ENCODE measurements around the gene SSBP3. TPM values are rescaled to one million over a fixed set of nuclear protein-coding genes. Genes with fewer than 3 reads are reported as not detected.
A peak's percentile ranks its signal among the peaks of the same experiment; 100 is the strongest.

SSBP3 gene
- total RNA-seq, 1 donor from 2014 or later, result 161 TPM

DNA sequence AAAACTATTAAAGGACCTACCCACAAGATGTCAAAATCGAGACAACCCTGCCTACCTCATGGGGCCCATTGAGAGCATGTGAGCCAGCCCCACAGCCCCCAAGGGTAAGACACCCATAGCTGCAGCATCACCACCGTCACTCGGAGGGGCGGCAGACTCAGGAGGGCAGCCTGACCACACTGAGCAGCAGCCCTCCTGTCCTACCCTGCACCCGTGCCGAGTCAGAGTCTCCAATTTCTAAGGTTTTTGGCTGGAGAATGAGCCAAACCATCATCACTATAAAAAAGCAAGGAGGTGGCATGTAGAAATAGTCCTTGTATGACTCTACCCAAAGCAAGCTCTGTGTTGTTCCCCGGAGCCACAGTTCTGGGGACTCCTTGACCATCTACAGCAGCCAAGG is 94.7 kb downstream of the SSBP3 start:
- Mint-ChIP-seq H3K36me3 (ENCODE audit: insufficient read depth) (peaks cover 2% of the 10 kb centered on the region), H3K9me3 (ENCODE audit: low read depth) (no peaks in the 10 kb centered on the region), H3K27ac (no peak overlapping the region), H3K27me3 (no peaks in the 10 kb centered on the region), H3K4me1 (ENCODE audit: low read depth) (peaks cover 54% of the 10 kb centered on the region), H3K4me3 (ENCODE audit: low read depth) (no peak overlapping the region)
- TF ChIP-seq, protein P1, sequence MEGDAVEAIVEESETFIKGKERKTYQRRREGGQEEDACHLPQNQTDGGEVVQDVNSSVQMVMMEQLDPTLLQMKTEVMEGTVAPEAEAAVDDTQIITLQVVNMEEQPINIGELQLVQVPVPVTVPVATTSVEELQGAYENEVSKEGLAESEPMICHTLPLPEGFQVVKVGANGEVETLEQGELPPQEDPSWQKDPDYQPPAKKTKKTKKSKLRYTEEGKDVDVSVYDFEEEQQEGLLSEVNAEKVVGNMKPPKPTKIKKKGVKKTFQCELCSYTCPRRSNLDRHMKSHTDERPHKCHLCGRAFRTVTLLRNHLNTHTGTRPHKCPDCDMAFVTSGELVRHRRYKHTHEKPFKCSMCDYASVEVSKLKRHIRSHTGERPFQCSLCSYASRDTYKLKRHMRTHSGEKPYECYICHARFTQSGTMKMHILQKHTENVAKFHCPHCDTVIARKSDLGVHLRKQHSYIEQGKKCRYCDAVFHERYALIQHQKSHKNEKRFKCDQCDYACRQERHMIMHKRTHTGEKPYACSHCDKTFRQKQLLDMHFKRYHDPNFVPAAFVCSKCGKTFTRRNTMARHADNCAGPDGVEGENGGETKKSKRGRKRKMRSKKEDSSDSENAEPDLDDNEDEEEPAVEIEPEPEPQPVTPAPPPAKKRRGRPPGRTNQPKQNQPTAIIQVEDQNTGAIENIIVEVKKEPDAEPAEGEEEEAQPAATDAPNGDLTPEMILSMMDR (IDR thresholded peaks at IDR 0.05; ENCODE audit: unreplicated experiment), result no peak
- DNase-seq (ENCODE audit: low spot score, unreplicated experiment), result no peak

DNA sequence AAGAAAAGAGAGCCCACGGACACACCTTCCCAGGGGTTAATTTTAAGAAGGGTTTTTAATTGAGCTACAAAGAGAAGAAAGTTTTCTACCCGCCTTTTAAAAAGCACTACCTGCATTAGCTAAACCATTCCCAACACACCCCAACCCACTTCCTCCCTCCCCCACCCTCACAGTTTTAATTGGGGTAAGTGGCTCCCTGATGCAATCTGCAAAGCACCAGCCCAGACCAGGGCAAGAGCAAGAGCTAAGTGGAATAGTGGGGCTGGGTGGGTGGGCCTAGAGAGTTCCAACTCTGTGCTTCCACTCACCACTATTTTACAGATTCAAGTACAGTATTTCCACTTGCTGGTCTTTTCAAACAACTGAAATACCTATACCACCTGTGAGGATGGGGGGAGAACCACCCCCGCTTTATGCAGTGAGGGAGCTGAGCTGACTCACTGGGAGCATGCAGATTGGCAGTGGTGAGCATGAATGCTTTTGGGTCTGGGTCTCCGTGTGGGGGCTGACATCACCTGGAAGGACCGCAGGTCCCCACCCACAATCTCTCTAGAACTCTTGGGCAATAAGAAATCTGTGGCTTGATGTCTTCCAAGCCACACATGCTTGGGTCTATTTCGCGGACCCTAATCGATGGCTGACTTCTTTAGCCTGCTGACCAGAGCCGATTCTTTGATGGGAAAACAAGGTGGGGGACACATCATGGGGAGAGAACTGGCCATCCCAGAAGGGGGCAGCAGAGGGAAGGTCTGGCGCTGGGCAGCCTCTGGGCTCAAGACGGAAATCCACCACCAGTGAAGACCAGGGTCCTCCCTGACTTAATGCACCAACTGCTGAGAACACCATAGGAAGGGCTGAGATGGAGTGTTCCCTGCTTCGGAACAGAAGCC is 95.5 kb downstream of the SSBP3 start:
- TF ChIP-seq, protein P1 (IDR thresholded peaks at IDR 0.05; ENCODE audit: unreplicated experiment), result peak; percentile 65
- no peak overlapping the region for H3K4me3 Mint-ChIP-seq (ENCODE audit: low read depth)
- H3K4me1 Mint-ChIP-seq (ENCODE audit: low read depth), result peaks cover 57% of the 10 kb centered on the region
- H3K9me3 Mint-ChIP-seq (ENCODE audit: low read depth), result no peaks in the 10 kb centered on the region
- H3K36me3 Mint-ChIP-seq (ENCODE audit: insufficient read depth), result peaks cover 2% of the 10 kb centered on the region
- DNase-seq (ENCODE audit: low spot score, unreplicated experiment), result peak; percentile 57
- peak overlapping the region; percentile 73 for H3K27ac Mint-ChIP-seq
- no peaks in the 10 kb centered on the region for H3K27me3 Mint-ChIP-seq

DNA sequence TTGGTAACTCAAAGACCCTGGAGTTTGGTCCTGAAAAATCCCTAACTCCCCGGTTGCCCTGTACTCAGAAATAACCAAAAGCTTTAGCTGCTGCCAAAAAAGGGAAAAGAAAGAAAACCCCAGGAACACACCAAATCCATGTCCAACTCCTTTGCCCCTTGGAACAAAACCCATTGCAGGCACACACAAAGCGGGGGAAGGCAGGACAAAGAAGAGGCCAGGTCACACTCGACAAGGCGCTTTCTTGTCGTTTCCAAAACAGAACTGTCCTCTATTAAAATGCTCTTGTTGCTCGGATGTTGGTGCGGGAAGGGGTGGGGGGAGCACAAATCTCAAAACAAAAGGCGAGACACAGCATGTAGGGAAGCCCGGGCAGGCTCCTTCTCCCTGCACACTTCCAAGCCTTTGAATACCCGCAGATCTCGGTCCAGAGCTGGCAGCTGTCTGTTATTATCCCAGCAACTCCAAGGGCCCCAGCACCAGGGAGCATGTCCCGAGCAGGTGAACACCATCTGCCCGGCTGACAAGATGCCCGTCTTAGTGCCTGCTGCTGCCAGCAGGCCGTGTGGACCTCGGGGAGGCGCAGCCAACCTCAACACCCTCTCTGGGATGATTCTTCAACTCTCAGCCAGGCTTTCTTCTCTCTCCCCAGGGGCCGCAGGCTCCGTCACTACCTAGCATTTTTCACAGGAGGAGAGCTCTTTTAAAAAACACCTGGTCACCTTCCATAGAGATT is 96.4 kb downstream of the SSBP3 start:
- H3K4me1 Mint-ChIP-seq (ENCODE audit: low read depth), result peaks cover 54% of the 10 kb centered on the region
- no peaks in the 10 kb centered on the region for H3K9me3 Mint-ChIP-seq (ENCODE audit: low read depth)
- no peak for DNase-seq (ENCODE audit: low spot score, unreplicated experiment)
- H3K36me3 Mint-ChIP-seq (ENCODE audit: insufficient read depth), result peaks cover 2% of the 10 kb centered on the region
- TF ChIP-seq, protein P1 (IDR thresholded peaks at IDR 0.05; ENCODE audit: unreplicated experiment), result no peak
- H3K27ac Mint-ChIP-seq, result peak overlapping the region; percentile 25
- H3K27me3 Mint-ChIP-seq, result no peaks in the 10 kb centered on the region
- no peak overlapping the region for H3K4me3 Mint-ChIP-seq (ENCODE audit: low read depth)

DNA sequence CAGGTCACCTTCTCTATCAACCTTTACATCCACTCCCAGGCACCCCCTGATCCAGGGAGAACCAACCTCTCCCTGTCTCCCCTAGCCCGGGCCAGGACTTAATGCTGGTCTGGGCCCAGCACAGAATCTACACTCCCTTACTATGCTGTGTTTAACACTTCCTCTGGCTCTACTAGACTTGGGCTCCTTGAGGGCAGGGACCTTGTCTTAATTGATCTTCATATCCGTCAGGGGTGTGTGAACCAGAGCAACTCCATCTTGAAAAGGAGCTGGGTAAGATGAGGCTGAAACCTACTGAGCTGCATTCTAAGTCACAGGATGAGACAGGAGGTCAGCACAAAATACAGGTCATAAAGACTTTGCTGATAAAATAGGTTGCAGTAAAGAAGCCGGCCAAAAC is 98.9 kb downstream of the SSBP3 start:
- H3K27me3 Mint-ChIP-seq, result no peaks in the 10 kb centered on the region
- TF ChIP-seq, protein P1 (IDR thresholded peaks at IDR 0.05; ENCODE audit: unreplicated experiment), result no peak
- H3K4me3 Mint-ChIP-seq (ENCODE audit: low read depth), result no peak overlapping the region
- peaks cover 2% of the 10 kb centered on the region for H3K36me3 Mint-ChIP-seq (ENCODE audit: insufficient read depth)
- no peak overlapping the region for H3K27ac Mint-ChIP-seq
- DNase-seq (ENCODE audit: low spot score, unreplicated experiment), result no peak
- no peaks in the 10 kb centered on the region for H3K9me3 Mint-ChIP-seq (ENCODE audit: low read depth)
- H3K4me1 Mint-ChIP-seq (ENCODE audit: low read depth), result peaks cover 44% of the 10 kb centered on the region

DNA sequence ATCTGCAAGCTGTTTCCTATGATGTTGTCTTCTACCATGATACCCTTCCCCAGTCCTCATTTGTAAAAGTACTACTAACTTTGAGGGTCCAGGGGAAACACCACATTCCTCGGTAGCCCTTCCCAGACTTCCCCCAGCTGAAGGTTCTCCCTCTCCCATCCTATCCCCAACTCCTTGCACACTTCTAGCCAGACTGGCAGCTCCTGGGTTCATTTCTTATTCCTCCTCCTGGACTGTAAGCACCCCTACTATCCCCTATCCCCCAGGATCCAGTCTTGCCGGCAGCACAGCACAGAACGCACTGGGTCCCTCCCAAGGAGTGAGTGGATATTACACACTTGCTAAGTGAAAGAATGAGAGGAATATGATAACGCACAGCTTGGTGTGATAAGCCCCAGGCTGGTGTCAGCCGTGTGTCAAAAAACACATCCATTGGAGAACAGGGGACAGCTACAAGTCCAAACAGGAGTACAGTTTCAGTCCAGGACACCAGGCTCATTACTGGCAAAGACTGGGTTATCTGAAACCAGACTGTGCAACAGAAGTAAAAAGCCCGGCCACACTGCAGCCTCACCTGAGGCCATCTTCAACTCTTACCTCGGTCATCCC is 100.2 kb downstream of the SSBP3 start:
- Mint-ChIP-seq H3K4me1 (ENCODE audit: low read depth) (peaks cover 42% of the 10 kb centered on the region), H3K9me3 (ENCODE audit: low read depth) (no peaks in the 10 kb centered on the region), H3K27ac (peak overlapping the region; percentile 4), H3K4me3 (ENCODE audit: low read depth) (no peak overlapping the region), H3K27me3 (no peaks in the 10 kb centered on the region), H3K36me3 (ENCODE audit: insufficient read depth) (peaks cover 2% of the 10 kb centered on the region)
- TF ChIP-seq, protein P1 (IDR thresholded peaks at IDR 0.05; ENCODE audit: unreplicated experiment), result no peak
- no peak for DNase-seq (ENCODE audit: low spot score, unreplicated experiment)
